ENCODE measurements around the gene SHH.

The SHH gene

DNA sequence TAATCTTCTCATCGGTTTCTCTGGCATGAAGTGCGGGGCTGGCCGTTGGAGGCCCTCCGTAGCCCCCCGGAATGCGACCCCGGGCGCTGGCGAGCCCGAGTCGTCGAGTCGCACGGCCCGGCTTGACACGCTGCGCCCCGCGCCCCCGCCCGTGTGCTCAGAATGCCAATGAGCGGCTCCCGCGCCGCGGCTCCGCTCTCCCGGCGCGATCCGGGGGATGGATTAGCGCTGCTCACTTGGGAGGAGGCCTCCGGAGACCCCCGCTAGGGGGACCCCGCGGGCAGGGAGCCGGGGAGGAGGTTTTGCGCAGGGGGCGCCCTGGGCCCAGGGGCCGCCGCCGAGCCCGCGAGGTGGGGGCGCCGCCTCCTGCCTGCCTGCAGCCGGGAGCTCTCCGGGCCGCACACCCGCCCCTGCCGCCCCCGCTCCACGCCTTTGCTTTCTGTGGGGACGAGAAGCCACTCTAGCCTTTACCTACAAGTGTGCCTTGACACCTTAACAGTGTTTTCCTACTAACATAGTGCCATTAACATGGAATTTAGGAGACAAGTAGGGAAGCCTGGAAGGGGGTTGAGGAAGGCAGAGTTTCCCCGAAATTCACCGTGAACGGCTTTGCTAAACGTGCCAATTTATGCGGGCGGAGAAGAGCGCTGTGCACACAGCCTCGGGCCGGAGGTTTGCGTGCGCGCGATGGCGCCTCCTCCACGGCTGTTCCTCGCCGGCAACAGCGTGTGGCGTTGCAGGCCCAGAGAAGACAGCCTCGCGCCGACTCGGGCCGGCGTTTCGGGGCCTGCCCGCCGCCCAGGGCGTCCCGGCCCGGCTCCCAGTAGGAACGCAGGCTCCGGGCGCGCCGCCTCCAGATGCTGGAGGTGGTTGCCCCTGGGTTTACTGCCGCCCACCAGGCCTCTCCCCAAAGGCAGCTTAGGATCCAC, 7.1 kb downstream of the SHH start:
- DNase-seq, result peak in 1 of 2 donors; percentile 12

DNA sequence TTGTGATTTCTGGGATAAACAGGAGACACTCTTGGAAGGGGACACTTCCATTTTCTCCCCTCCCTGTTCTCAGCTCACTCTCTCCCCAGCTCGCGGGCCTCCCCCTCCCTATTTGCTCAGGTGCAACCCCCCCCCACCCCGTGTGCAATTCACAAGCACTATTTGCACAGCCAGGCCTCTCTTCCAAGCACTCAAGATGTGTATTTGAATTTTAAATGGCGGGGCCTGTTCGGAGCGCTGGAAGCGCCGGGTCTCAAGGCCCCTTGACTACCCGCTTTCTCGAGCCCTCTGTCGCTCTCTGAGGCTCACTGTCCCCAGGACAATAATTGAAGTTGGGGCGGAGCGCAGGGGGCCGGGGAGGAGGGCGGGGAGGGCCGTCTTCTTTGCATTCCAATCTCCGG, 7.8 kb downstream of the SHH start:
- no peak for DNase-seq

GRCh38 chr7:155803418-155804376, 8.6 kb downstream of the SHH start:
- DNase-seq, result no peak

DNA sequence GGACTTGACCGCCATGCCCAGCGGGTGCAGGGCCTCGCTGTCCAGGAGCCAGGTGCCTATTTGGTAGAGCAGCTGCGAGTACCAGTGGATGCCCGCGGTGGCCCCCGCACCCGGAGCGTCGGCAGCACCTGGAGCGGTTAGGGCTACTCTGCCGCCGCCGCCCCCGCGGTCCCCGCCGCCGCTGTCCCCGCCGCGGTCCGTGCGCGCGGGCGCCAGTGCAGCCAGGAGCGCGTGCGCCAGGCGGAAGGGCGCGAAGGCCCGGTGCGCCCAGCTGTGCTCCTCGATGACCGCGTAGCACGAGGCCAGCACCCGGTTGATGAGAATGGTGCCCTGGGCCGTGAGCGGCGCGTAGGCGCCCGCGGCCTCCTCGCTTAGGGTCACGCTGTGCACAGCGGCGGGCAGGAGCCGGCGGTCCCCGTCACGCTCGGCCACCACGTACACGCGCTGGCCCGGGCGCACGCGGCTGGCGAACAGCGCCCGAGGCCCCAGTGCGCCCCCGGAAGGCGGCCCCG, 9.3 kb downstream of the SHH start:
- no peak for DNase-seq

DNA sequence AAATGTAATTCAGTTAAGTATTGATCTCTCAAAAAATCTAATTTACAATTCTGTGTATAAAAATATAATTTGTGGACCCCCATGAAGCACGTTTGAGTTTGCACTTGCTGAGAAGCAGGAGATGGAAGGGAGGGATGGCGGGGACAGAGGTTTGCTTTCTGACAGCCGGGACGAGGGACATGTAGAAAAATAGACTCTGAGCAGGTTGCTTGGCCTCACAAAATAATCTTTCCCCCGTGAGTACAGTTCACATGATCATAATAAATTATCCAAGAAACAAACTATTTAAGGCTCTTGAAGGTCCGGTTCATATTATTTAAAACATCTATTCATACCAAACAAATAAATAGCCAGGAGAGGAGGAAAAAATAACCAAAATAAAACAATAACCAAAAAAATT, 10.0 kb downstream of the SHH start:
- DNase-seq, result no peak

GRCh38 chr7:155800741-155801267, 11.5 kb downstream of the SHH start:
- DNase-seq, result no peak

DNA sequence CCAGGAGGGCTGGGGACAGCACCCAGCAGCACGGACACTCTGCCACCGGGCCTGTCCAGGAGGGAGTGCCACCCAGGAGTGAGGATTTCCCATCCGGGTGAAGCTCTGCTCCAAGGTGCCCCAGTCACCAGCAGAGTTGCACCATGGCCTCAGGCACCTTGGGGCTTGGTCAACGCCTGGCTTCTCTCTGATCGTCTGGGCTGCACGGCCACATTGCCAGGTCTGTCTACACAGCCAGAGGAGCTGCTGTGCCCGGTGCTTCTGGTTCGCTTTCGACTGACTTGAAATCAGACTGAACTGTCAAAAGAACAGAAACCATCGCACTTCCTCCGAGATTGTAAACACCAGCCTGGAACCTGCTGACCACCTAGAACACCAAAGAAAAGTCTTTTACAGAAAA, 12.0 kb downstream of the SHH start:
- no peak for DNase-seq

- no peak for DNase-seq
These were observed 12.7 kb downstream of the SHH start for GRCh38 chr7:155799514-155799913.

DNA sequence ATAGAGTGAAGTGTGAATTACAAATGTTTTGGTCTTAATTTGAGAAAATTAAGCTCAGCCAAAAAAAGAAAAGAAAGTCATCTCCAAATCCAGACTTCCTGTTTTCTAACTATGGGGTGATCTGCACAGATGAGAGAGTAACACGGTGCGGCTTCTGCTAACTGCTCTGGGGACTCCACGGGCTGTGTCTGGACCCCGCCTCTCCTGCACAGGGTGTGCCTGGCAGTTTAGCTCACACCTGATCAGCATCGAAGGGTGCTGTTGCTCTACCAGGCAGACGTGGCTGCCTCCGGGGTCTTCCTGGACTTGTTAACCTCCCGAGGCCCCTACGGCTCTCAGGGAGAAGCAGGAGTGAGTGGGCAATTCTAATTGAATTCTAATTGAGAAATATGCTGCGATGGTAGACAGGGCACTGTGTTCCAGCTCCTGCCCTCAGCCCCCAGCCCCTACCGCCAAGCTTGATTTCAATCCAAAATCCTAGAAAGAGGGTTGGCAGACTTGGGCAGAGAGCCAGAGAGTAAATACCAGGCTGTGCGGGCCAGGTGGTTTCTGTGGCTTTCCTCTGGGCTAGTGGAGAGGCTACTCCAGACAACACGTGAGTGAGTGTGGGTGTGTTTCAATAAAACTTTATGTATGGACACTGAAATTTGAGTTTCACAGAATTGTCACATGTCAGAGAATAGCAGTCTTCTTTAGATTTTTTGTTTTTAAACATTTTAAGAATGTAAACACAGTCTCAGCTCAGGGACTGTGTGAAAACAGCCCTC, 13.4 kb downstream of the SHH start:
- DNase-seq, result no peak

- no peak for DNase-seq
These were observed 14.7 kb downstream of the SHH start for GRCh38 chr7:155797262-155798250.

DNA sequence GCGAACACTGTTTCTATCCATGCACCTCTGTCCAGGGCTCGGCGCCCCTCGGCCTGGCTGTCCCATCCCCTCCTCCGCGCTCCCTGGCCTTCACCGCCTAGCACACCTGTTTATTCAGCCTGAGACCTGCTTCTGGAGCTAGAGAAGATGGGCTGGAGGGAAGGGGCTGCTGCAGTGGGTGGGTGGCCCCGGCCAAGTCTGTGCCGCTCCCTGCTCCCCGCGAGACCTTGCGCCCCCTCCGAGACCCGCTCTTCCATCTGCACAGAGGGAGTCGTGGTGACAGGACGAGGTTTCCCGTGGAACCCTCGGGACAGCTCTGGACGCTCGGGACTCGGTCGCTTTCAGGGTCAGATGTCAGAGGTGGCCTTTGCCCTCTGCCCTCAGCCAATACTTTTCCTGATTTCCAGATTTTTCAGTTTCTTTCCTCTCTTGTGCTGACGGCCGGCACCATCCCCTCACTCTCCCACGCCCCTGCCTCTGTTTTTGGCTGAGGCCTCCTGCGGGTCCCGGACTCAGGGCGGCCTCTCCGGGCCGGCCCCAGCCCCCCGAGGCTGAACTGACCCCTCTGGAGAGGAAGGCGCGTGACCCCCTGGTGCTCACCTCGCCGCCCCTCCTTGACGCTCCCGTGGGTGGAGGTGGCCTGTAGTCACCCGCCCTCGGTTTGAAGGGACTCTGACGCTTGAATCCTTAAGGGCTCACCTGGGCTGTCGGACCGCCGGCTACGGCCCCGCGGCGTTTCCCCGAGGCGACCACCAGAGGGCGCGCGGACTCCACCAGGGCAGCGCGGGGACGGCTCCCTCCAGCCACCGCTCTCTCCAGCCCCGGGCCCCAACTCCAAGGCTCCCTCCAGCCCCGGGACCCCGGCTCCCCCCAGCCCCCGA, 15.6 kb downstream of the SHH start:
- DNase-seq, result peak in 1 of 2 donors; percentile 23

- no peak for DNase-seq
These were observed 16.3 kb downstream of the SHH start for GRCh38 chr7:155795951-155796350.

GRCh38 chr7:155795401-155795800, 16.9 kb downstream of the SHH start:
- no peak for DNase-seq

- DNase-seq, result no peak
These were observed 18.1 kb downstream of the SHH start for GRCh38 chr7:155794196-155794595.

- DNase-seq, result no peak
These were observed 18.5 kb downstream of the SHH start for GRCh38 chr7:155793720-155794119.

DNA sequence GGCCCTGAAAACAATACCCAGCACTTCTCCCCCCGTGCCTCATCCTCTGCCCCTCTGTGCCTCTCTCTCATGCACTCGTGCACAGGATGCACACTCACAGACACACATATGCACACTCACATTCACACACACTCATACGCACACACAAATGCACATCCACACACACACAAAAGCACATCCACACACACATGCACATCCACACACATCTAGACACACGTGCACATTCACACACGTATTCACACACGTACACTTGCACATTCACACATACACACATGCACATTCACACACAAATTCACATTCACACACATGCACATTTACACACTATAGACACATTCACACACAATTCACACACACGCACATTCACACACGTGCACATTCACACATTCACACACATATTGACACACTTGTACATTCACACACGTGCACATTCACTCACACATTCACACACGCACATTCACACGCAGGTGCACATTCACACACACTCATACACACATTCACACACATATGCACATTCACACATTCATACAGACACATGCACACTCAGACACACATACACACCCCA, 19.2 kb downstream of the SHH start:
- DNase-seq, result no peak

GRCh38 chr7:155792315-155792960, 19.8 kb downstream of the SHH start:
- DNase-seq, result no peak

DNA sequence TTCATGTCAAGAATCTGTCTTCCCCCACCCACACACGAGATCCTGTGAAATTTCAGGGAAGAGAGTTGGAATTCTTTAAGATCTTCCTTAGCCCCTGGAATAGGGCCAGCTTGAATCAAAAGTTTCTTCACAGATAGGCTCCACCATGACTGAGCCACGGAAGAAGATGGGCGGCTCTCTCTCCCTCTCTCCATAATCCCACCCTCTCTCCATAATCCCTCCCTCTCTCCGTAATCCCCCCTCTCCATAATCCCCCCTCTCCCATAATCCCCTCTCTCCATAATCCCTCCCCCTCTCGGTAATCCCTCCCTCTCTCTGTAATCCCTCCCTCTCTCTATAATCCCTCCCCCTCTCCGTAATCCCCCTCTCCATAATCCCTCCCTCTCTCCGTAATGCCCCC, 20.4 kb downstream of the SHH start:
- DNase-seq, result no peak

DNA sequence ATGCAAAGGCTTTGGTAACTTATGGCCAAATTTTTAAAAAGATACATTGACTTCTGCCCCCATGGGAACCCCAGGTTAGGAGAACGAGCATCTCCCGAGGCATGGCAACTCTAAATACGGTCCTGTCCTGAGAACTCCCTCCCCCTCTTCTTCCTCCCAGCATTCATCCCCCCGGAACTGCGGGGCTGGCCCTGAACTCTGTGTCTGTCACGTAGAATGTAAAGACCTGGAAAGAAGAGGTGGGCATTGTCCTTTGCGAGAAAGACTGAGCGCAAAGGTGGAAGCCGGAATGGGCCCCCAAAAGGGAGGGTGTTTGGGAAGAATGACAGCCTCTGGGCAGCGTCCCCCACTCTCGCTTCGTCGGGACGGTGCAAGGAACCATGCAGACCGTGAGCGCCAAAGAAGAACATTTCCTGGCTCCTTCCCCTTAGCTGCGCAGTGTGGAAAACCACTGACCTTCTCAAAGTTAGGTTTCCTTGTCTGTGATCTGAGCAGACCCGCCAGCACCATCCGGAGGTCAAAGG, 21.0 kb downstream of the SHH start:
- DNase-seq, result no peak
